RCC 7860 (cell line): ENCODE results near the gene AQP12A.
"Not testable (repeated sequence)": the region's sequence is repeated elsewhere in the genome, so short reads cannot be mapped to it uniquely, and the experiment has no call there.

Experiments
- DNase-seq: peaks from one replicate; pipeline ENCODE4 v3.0.0-alpha.2; 2015; ENCODE audit warnings: low spot score
- FAIRE-seq: peaks from 2 replicates; lab custom pipeline; 2012; peaks lifted over from hg19 to GRCh38; lab: Jason Lieb, UNC

The AQP12A gene, protein sequence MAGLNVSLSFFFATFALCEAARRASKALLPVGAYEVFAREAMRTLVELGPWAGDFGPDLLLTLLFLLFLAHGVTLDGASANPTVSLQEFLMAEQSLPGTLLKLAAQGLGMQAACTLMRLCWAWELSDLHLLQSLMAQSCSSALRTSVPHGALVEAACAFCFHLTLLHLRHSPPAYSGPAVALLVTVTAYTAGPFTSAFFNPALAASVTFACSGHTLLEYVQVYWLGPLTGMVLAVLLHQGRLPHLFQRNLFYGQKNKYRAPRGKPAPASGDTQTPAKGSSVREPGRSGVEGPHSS

DNA sequence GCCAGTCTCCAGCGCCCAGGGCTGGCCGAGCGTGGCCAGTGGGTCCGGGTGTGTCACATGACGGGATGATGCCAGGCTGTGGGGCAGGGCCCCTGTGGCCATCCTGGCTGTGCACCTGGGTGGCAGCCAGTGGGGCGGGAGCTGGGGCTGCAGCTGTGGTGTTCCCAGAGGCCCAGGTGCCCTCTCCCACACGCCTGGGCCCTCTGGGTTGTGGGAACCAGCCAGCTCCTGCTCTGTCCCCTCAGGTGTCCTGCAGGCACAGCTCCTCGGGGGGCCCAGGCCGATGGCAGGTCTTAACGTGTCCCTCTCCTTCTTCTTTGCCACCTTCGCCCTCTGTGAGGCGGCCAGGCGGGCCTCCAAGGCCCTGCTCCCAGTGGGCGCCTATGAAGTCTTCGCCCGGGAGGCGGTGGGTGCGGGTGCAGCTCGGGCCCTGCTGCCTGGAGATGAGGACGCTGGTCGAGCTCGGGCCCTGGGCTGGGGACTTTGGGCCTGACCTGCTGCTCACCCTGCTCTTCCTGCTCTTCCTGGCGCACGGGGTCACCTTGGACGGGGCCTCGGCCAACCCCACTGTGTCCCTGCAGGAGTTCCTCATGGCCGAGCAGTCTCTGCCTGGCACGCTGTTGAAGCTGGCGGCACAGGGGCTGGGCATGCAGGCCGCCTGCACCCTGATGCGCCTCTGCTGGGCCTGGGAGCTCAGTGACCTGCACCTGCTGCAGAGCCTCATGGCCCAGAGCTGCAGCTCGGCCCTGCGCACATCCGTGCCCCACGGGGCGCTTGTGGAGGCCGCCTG is at the start of gene AQP12A:
AQP12A (plus strand) TSS at position 236 of the 790 bp plus-strand sequence; CDS start at position 284, 48 bp downstream.
- not testable (repeated sequence) for FAIRE-seq, DNase-seq

DNA sequence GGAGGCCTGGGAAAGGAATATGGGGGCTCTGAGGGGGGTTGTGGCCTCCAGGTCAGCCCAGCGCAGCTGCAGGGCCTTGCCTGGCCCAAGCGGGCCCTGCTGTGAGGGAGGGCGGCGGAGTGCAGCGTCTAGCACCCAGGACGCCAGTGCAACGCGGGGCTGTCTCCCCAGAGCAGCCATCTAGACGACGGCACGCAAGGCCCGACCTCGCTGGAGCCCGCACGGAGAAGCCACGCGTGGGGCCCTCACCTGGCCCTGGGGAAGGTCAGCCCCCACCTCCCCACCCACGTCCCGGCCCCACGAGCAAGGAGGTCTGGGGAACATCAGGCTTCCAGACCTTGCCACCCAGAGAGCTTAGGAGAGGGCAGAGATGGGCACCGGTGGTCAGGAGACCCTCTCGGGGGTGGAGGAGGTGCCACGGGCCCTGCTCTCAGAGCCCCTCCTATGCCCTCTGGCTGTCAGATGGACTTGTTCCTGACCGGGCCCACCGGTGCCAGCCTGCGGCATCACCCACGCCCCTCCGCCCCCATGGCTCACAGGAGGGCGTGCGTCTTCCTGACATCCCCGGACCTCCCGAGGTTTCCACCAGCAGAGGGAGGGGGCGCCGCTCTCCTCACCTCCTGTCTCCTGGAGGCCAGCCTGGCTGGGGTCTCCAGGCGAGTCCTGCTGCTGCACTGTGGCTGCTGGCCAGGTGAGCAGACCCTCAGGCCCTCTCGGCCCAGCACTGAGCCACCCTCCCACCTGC is 49.4 kb upstream of the AQP12A start:
- FAIRE-seq (no peak), DNase-seq (no peak)

DNA sequence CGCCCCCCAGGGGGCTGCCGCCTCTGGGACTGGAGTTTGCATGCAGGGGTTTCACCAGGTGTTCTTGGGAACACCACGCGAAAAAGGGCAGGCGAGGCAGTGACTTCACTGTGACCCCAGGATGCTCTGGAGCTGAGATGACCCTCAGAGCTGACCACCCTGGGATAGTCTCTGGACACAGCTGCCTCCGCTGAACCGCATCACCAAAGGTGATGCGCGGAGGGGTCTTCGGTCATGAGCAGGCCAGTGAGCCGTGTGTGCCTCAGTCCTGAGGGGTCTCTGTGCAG is 48.9 kb upstream of the AQP12A start:
- FAIRE-seq (no peak), DNase-seq (no peak)

DNA sequence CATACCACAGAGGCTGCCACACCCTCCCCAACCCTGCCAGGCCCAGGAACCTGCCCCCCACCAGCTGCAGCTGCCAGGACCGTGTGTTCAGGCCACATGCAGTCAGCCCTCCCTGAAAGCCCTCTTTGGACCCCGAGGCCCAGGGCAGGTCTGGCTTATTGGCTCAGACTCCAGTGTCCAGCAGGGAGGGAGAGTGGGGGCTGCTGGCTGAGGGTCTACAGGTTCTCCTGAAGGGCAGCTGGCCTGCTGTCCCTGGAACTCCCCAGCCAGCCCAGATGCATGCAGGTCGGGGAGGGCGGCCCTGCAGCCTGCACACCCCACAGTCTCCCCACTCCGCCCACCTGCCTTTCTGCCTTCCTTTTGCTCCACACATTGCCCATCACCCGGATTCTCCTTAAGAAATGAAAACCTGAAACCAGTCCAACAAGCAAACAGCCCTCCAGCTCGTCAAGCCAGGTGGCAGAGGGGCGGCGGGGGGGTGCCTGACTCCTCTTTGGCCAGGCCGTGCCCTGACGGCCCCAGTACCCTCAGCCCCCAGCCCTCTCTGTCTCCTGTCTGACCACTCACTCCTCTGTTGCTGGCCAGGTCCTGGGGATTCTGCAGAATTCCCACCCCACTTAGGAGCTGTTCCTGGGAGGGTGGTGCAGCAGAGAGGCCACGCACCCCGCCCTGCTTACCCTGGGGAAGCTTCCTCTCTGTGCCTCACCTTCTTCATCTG is 48.4 kb upstream of the AQP12A start:
- DNase-seq: no peak
- FAIRE-seq: no peak

DNA sequence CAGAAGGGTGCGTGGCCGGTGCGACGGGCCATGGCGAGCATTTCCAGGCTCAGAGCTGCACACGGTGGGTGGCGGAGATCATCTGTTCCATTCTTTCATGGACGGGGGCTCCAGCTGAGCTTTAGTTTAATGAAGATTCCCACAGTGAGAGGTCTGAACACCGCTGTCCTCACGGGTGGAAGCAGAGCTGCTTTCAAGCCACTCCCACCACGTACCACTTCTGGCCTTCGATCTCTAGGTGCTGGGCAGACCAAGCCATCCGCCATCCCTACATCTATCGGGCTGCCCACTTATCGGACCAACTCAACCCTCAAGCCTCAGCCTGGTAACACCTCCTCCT is 47.9 kb upstream of the AQP12A start:
- FAIRE-seq (no peak), DNase-seq (no peak)

DNA sequence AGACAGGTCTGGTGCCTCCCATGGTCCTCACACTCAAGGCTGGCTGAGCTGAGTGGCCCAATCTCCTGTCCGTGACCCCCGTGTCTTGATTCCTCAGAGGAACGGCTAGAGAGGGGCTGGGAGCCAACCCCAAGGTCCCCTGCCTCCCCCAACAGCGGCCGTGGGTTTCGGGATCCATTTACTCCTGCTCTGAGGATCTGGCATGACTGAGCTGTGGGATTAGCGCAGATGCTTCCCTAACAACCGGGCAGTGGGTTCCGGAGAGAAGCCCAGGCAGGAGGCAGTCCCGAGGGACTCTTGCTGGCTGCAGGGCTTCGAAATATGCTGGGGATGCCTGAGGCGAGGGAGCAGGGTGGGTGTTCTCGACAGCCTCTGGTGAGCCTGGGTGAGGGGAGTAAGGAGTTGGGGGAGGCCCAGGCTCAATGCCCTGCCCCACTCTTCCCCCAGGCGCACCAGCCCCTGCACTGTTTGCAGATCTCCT is 47.5 kb upstream of the AQP12A start:
- FAIRE-seq (no peak), DNase-seq (no peak)

DNA sequence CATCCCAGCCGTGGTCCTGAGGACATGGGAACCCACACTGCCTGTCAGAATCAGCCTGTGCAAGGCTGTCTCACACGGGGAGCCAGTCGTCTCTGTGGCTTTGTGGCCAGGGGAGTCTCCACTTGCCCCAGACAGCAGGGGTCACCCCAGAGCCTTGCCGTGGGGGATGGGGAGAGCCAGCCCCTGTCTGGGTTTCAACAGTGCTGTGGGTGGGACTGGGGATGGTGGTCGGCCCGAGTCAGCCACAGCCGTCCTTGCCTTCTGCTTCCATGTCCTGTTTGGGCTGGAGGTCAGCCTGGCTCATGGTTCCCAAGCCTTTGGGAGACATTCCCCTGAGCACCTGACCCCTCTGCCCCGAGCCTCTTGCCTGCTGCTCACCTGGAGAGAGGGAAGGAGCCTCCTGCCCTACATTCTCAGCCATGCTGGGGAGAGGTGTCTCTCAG is 46.8 kb upstream of the AQP12A start:
- FAIRE-seq (no peak), DNase-seq (no peak)

DNA sequence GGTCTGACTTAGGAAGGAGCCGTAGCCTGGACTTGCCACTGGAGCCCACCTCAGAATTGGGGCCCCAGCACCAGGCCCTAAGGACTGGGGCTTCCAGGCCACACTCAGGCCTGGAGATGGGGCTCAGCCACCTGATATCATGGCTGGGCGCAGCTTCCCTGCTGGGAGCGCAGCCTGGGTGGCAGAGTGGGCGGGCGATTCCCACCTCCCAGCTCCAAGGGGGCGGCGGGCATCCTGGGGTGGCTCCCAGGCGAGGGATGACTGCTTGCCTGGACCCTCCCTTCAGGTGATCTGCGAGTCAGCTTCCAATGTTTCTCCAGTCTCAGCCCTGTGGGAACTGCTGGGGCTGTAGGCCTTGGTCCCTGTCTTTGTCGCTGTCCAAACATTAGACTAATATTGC is 46.3 kb upstream of the AQP12A start:
- no peak for DNase-seq

DNA sequence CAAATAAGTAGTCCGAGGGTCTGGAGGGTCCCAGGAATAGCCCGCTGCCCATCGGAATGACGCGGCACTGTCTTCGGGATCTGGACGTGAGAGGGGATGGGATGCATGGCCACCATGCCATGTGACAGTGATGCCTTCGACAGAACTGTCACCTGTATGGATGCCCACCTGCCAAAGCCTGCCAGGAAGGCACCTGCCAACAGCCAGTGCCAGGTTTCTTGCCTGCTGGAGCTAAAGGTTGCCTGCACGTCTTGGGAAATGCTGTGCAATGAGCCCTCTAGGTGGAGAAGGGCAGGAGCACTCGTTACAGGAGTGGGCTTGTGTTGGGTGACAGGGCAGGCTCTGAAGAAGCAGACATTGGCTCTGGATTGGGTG is 45.9 kb upstream of the AQP12A start:
- FAIRE-seq: no peak
- no peak for DNase-seq

More for the DNA sequence above, 46.3 kb upstream of the AQP12A start:
- FAIRE-seq: no peak

DNA sequence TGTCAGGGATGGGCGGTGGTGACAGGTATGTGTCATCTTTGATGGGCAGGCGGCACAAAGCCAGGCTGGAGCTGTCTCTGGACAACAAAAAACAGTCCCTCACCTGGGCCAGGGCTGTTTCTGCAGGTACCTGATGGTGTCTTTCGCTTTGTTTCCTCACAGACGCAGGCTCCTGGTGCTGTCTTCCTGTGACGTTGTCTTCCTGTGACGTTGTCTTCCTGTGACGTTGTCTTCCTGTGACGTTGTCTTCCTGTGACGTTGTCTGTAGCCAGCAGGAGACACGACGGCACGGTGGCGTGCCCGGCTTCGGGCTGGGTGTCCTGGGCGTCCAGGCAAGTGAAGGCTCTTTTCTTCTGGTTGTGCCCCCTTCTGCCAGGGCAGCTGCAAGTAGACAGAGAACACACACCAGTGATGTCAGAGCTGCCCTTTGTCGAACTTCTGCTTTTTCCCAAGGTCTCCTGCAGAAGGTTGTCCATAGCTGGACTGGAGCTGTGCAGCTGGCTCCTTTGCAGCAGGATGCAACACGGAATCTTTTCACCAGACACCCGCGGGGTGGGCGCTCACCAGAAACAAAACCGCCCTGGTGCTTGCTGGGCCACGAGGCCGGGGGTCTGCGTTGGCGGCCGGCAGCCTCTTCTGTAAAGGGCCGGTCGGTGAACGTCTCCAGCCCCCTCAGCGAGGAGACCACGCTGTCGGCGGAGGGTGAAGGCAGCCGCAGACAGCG is 45.3 kb upstream of the AQP12A start:
- no peak for DNase-seq
- FAIRE-seq: no peak

DNA sequence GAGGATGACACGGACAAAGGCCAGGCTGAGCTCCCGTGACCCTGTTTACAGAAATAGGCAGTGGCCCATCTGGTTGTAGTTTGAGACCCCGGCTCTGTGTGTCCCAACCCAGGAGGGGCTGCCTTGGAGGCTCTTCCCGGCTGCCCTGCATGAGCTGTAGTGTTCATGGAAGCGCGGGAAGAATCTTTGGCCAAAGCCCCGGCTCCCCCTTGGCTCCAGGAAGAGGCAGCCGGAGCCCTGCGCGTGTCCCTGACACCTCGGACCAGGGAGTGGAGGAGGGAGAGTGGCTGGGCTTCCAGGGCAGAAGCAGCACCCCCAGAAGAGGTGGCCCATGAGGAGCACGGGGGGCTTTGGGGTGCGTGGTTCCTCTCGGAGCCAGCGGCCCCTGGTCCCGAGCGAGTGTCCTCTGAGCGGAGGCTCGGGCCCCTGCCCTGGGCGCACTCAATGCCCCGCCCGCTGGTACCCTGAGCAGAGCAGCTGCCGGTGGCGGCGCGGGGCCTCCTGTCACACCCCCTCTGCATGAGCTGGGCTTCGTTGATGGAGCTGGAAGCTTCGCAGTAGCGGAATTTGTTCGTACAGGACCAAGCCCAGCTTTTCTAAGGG is 44.7 kb upstream of the AQP12A start:
- DNase-seq (no peak), FAIRE-seq (no peak)

DNA sequence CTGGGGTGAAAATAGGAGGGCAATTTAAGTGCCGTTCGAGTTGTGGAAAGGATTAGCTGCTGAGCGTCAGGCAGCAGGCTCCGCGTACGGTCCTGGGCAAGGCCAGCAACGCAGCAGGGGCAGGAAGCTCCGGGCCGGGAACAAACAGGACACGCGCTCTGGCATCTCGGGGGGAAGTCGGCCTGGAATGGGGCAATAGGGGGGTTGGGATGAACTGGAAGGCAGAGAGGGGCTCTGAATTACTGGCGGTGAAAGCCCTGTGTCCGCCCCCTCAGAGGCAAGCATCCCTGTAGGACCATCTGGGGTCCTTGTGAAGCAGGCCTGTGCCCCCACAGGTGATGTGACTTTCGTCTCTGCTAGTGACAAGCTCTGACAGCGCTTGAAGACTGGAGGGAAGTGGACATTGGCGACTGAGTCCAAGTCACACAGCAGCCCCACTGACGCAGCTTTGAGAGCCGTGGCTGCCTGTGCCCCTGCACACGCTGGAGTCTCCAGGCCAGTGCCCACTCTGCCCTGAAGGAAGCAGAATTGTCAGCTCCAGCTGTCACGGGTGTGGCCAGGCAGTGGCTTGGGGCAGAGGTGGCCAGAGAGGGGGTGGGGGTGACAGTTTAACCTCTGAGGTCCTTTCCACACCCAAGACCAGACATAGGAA is 44.0 kb upstream of the AQP12A start:
- FAIRE-seq: no peak
- DNase-seq: no peak

DNA sequence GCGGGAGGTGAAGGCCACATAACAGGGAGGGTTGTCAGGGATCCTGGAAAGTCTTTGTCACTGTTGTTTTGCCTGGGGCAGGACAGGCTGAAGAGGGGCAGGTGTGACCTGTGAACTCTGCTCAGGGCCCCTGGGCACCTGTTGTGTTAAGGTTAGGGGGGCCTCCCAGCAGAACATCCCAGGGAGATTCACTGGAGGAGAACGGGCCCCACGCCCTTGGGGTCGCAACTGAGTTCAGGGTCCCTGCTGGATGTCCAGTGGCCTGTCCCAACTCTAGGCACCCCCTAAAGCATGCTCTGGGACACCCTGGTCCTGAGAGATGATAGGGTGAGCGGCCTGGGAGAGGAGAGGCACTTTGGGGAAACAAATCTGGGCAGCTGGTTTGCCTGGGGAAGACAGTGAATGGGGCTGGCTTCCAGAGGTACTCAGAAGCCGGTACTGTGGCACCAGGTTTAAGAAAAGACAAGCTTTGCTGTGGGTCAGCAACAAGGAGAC is 43.5 kb upstream of the AQP12A start:
- FAIRE-seq (no peak), DNase-seq (no peak)

DNA sequence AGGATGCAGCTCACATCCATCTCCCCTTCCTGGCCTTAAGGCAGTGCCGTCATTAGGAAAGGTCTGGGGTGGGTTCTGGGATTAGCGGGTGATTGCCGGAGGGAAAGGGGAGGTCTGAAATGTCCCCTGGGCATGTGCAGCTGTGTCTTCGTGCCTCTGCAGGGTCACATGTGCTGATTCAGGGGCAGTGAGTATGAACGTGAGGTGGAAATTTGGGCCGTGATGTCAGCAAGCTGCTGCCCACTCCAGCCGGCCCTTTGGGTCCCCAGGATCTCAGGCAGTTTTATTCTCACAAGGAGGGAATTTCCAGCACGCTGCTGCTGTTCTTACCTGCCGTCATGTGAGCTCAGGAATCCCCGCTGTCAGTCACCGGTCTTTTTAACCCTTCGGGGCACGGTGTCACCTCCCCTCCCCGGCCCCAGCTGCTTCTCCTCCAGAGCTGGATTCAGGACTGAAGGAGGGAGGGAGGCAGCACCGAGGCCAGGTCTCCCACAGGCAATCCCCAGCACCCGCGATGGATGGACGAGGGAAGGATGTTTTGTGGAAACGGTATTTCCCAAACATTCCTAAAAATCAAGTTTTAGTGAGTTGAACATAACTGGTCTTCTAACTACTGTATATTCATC is 42.9 kb upstream of the AQP12A start:
- no peak for FAIRE-seq
- no peak for DNase-seq

DNA sequence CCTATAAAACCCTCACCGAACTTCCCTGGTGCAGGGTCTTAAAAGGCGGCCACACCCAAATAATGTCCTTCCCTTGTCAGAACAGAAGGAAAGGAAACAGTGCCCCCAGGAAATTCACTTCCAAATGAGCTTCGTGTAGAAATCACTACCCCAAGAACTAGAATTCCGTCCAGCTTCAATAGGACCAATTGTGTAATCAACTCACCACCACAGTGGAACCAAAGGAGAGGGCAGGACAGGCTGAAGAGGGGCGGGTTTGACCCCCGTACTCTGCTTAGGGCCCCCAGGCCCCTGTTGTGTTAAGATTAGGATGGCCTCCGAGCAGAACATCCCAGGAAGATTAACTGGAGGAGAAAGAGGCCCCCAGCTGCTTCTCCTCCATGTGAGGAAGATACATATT is 42.3 kb upstream of the AQP12A start:
- FAIRE-seq (no peak), DNase-seq (no peak)

DNA sequence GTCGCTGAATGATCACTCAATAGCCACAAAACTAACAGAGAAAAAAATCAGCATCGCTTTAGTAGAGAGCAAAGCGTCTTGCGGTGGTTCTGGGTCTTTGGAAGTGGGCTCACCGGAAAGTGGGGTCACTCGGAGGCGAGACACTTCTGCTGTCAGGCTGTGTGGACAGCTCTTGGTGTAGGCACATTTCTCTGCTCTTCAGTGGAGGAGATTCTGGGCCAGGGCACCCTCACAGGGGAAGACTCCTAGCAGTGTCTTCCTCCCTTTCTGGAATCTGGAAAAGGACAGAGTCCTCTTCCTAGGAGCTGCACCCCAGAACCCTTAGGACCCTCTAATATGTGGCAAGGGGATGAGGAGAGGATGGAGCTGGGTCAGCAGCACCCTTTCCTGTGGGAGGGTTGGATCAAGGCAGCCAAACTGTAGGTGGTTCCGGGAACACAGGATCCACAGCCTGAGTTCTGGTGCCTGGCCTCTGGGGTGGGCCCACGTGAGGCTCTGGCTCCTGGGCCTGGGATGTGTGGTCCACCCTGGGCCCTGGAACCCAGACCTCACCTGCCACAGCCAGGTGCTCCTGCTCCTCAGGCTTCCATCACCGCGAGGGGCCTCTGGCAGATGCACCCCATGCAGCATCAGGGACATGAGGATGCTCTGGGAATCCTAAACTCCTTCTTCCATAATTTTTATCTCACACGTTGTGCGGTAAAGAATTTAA is 41.3 kb upstream of the AQP12A start:
- FAIRE-seq (no peak), DNase-seq (no peak)

DNA sequence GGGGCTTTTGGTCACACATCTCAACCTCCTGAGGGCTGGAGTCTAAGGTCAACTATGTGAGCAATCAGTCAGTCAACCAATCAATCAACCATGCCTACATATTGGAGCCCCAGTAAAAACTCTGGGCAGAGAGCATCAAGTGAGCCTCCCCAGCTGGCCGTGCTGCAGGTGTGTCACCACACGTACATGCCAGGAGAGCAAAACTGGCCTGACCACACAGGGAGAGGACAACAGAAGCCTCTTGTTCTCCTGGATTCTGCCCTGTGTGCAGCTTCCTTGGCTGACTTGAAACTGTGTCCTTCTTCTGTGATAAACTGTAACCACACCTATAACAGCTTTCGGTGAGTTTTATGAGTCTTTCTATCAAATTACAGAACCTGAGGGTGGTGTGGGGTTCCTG is 40.5 kb upstream of the AQP12A start:
- no peak for DNase-seq
- no peak for FAIRE-seq
